Stimulated activated CD8-positive, alpha-beta memory T cell treated with anti-CD3 and anti-CD28 coated beads, Interleukin-4, amount 100 ng/mL, for 24 hours (primary cell): ENCODE results near the gene SPRED2.
"Not testable (repeated sequence)": the region's sequence is repeated elsewhere in the genome, so short reads cannot be mapped to it uniquely, and the experiment has no call there.

Experiments
- DNase-seq: peaks from one replicate; pipeline ENCODE4 v3.0.0-alpha.2; 2020; ENCODE audit warnings: low read depth

SPRED2 gene

DNA sequence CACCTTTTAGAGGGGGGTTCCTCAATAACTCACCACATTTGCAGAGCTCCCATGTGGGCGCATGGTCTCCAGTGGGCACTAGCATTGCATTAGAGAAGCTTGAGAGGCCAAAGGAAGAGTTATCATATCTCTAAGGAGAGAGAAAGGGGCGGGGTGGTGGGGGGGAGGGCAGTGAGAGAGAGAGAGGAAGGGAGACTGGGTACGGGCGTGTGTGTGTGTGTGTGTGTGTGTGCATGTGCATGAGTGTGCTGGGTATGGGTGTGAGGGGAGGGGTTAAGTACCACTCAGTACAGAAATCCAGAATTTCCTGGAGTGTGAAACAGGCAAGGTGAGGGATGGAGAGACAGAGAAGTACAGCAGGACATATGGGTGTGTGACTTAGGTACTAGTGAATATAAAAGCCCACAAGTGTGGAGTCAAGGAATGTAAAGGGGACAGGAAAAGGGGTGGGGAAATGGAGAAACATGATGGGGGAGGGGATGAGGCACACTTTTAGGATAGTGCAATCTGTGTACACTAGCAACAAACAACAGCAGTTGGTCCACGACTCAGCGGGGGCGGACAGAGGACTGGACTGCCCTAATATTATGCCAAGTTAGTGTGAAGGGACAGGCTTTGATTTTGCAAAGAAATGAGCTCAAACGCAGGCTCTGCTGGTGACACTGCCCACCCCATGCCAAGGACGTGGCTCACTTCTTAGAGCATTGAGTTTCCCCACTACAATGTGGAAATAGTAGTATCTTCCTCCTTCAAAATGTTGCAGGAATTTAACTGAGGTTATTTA, 91.3 kb downstream of the SPRED2 start:
- DNase-seq: no peak

DNA sequence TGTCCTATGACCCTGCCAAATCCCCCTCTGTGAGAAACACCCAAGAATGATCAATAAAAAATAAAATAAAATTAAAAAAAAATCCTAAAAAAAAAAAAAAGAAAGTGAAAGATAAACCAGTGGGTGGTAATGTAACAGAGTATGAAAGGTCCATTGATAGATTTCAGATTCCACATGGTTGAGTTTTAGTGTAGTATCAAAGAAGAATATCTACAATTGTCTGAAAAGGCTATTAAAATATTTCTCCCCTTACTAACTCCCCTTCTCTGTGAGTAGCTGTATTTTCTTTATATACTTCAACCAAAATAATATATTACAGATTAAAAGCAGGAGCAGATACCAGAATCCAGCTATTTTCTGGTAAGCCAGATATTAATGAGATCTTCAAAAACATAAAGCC, 92.8 kb downstream of the SPRED2 start:
- no peak for DNase-seq

DNA sequence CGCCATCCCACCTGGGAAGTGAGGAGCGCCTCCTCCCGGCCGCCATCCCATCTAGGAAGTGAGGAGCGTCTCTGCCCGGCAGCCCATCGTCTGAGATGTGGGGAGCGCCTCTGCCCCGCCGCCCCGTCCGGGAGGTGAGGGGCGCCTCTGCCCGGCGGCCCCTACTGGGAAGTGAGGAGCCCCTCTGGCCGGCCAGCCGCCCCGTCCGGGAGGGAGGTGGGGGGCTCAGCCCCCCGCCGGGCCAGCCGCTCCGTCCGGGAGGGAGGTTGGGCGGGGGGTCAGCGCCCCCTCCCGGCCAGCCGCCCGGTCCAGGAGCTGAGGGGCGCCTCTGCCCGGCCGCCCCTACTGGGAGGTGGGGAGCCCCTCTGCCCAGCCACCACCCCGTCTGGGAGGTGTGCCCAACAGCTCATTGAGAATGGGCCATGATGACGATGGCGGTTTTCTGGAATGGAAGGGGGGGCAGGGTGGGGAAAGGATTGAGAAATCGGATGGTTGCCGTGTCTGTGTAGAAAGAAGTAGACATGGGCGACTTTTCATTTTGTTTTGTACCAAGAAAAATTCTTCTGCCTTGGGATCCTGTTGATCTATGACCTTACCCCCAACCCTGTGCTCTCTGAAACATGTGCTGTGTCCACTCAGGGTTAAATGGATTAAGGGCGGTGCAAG, 93.4 kb downstream of the SPRED2 start:
- not testable (repeated sequence) for DNase-seq

DNA sequence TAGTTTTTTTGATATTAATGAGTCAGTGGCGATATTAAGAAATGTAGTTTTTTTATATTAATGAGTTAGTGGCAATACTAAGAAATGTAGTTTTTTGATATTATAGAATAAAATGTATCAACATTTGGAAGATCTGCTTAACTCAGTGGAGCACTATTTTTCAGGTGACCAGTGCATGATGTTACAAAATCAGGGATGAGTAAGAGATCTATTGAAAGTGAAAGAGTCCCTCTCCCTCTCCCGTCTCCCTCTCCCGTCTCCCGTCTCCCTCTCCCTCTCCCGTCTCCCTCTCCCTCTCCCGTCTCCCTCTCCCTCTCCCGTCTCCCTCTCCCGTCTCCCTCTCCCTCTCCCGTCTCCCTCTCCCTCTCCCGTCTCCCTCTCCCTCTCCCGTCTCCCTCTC, 94.5 kb downstream of the SPRED2 start:
- not testable (repeated sequence) for DNase-seq

DNA sequence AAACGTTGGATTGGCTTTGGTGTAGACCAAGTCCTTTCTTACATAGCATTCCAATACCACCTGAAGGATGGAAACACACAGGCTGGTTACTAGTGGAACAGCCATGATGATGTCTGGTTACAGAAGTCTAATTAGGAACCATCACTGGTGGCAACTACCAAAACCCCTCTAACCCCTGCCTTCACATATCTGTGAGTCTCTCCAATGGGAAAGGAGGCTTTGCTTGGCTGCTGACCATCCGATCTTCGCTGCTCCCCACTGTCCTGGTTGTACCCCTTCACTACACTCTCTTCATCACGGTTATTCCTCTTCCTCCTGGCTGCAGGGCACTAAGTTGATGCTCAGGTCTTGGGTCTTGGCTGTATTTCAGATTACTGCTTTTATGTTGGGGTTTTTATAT, 97.7 kb downstream of the SPRED2 start:
- no peak for DNase-seq

DNA sequence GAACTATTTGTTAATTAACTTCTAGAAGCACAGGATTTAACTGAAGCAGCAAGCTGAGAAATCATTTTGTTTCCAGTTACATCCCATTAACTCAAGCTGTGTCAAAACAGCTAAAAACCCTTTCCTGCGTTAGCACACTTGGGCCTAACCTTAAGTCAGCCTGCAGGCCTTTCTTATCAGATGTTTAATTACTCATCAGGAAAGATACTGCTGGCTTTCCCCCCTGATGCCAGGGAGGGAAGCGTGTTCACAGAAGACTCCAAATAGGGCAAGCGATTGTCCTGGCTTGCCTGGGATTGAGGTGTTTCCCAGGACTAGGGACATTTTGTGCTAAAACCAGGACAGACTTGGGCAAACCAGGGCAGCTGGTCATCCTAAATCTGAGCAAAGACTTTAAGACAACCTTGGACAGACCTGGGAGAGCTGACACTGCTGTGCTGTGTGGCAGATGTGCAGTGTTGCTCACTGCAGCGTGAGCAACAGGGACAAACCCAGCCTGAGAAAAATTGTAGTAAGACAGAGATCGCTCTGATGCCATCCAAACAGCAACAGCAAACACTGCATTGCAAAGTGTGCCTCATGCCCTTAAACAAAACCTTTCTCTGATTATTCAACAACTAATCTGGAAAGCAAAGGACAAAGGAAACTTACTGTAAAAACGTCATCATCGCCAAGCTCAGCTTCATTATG, 100.9 kb downstream of the SPRED2 start:
- DNase-seq: no peak

DNA sequence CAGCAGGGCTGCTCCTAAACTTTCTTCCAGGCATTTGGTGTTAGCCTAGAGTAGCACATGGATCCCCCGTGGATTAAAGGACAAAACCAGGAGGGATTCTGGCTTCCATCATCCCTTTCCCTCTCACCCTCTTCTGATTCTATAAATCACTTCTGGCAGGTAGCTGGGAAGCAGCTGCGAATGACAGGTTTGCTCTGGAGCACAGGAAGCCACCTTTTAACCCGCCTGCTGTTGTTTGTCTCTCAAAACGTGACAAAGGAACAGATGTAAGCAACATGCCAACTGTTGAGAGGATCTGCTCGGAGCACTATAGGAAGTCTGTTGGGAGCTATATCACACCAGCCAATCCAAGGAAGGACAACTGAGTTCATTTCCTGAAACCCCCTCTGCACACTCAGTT, 102.9 kb downstream of the SPRED2 start:
- DNase-seq: no peak

DNA sequence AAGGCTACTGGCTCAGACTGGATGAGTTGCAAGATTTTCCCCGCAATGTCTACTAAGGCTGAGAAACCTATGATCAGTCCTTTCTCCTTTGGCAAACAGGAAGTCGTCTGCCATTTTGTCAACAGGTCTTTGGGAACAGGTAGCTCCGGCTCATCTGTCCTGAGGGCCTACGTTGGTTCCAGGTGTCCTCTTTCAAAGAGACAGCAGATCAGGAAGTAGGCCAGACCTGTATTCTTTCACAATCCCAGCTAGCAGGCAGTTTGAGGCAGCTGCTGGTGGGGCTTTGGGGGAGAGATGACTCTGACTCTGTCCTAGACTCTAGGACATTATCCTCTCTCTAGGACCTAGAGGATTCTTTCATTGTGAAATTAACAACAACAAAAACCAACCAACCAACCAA, 106.1 kb downstream of the SPRED2 start:
- DNase-seq: no peak

DNA sequence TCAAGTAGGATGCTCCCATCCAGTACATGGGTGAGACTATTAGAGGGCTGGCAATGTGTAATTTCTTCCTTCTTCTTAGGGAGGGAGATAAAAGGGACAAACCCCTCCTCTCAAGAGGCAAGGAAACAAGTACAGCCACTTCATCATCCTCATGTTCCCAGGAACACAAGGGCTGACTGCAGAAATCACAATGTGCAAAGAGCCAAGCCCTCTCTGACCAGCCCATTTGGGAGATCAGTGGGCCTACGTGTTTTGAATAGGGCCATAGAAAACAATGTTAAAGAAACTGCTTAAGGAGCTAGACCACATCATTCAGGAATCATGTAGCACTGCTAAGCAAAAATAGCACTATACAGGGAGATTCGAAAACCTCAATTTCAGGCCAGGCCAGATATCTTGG, 107.3 kb downstream of the SPRED2 start:
- no peak for DNase-seq

DNA sequence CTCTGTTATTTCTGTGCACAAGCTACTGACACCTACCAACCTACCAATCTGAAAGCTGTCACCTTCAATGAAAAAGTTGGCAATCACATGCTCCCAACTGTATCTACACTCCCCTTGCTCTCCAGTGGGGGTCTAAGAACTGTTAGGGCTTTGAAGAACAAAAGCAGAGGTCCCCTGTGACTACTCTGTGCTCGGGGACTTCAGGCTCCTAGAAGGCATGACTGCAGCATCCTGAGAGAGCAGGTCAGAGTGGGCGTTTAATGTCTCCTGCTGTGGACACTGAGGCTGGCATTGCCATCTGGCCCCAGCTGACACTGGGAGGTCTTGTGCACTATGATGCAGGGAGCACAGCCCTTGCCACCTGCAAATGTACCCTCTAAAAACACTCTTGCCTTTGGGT, 111.5 kb downstream of the SPRED2 start:
- DNase-seq: no peak

DNA sequence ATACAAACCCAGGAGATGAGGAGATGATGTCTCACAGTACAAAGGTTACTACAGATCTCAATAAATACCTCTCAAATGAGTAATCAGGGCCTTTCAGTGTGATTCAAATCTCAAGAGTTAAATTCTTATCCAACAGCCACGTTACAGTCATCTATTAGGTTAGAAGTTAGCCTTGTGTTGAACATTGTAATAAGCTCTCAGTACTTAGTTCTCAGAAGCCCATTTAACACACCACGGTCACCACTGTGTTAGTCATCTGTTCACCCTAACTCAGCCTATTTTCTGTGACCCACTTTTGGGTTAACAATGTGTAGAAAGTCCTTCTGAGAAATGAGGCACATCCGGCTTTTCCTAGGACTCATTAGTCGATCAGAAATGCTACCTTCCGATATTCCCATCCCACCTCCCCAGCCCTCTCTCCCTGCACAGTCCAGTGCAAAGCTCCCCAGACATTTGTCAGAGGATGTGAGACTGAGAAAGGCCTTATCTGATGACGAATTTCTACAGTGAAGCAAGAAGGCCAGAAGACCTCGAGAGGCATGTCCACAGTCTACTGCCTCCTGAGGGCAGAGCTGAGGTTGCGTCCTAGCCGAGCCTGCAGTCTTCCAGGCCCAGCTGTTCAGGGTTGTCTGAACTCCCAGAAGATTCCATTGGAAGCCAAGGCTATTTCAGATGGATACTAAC, 112.2 kb downstream of the SPRED2 start:
- no peak for DNase-seq

DNA sequence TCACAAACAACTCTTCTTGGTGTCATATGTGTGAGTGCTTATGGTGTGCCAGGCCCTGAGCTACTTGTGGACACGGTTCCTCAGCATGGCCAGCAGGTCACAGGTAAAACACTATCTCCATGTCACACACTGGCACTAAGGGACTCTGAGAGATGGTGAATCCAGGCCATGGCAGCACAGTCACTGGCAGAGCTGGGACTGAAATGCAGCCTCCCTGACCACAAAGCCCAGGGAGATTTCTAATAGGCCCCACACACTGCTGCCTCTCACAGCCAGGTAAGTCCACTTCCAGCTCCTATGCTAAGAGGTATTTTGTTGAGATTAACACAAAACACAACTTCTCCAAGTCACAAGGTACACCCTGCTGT, 112.7 kb downstream of the SPRED2 start:
- no peak for DNase-seq

DNA sequence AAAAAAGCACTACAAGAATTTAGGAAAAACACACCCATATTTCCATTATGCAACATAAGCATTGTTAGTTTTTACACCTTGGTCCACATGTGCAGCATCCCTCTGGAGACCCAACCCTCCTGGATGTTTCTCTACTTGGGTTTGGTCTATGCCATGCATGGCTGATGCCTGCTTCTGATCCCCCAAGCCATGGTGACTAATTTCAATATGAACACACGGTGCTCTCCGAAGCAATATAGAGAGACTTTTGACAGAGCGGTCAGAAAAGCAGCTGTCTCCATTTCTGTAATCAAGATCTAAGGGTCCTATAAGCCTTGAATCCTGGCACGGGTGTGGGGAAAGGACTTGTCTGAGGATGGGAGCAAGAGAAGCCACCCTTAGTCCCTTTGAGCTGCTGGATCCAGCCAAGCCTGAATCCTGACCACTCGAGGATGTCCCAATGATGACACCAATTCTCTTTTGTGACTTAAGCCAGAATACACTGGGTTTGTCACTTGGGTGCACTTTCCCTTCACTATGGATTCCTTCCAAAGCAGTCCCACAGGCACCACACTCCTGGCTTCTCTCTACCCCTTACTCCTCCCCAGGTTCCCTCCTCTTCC, 113.2 kb downstream of the SPRED2 start:
- no peak for DNase-seq

DNA sequence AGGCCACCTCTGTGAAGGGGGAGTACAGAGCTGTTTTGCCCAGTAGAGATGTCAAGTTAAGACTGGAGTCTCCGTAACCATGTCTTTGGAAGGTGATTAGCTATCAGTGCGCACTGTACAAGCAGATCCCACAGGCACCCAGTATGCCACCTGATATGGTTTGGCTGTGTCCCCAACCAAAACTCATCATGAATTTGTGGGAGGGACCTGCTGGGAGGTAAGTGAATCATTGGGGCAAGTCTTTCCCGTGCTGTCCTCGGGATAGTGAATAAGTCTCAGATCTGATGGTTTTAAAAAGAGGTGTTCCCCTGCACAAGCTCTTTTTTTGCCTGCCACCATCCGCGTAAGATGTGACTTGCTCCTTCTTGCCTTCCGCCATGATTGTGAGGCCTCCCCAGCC, 114.6 kb downstream of the SPRED2 start:
- no peak for DNase-seq

DNA sequence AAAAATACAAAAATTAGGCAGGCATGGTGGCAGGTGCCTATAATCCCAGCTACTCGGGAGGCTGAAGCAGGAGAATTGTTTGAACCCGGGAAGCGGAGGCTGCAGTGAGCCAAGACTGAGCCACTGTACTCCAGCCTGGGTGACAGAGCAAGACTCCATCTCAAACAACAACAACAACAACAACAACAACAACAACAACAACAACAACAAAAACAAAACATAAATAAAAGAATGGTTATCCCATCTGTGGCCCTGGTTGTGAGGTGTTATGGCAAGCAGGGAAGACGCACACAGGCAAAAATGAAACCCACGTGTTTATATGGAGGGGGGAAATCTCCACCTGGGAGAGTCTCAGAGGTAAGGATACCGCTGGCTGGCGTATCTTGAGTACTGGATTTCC, 115.0 kb downstream of the SPRED2 start:
- DNase-seq: not testable (repeated sequence)

DNA sequence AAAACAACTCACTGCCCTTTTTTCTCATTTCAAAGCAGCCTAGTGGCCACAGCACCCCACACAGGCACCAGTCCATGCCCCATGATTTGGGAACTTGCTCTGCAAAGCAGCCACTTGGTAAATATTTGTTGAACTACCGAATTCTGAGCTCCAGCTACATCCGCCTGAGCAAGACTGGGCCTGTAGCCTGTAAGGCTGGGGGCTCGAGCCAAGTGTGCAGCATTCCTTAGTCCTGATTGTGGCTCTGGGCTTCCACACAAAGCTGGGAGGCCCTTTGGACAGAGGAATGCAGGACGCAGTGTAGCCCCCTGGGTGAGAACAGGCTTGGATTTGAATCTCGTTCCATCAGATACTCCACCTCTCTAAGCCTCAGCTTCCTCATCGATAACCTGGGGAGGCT, 116.3 kb downstream of the SPRED2 start:
- no peak for DNase-seq

DNA sequence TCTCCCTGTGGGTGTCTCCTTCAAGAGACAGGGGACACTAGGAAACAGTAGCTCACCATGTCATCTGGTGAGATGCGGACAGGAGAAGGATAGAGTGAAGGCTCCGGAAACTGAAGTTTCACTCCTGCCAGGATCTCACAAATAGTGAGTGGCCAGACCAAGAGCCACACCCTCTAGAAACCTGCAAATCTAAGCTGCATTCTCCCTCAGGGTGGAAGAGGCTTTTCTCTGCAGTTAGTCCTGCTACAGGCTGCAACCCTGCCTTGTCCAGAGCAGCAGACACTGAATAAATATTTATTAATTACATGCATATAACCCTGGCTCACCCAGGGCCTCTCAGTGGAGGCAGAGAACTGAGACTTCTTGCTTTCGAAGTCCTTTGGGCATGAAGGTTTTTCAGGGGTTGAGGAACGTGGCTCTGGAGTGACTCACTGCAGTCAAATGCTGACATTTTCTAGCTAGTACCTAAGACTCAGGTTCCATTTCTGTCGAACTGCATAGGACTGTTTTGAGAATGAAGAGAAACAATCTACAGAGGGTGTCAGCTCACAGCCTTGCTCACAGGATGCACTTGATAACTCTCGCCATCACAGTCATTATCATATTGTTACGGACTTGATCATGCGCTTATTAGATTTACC, 117.5 kb downstream of the SPRED2 start:
- no peak for DNase-seq

DNA sequence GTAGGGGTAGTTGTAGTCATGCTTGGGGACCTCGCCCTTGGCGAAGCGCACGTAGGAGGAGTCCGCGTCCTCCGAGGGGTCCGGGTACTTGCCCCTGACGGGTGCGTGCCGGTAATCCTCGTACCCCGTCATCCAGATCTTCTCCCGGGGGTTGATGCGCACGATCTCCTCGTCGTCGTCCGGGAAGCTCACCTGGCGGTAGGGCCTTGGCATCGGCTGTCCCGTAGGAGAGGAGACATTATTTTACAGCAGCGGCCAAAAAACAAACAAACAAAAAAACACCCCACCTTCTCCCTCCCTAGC, 118.5 kb downstream of the SPRED2 start:
- no peak for DNase-seq

DNA sequence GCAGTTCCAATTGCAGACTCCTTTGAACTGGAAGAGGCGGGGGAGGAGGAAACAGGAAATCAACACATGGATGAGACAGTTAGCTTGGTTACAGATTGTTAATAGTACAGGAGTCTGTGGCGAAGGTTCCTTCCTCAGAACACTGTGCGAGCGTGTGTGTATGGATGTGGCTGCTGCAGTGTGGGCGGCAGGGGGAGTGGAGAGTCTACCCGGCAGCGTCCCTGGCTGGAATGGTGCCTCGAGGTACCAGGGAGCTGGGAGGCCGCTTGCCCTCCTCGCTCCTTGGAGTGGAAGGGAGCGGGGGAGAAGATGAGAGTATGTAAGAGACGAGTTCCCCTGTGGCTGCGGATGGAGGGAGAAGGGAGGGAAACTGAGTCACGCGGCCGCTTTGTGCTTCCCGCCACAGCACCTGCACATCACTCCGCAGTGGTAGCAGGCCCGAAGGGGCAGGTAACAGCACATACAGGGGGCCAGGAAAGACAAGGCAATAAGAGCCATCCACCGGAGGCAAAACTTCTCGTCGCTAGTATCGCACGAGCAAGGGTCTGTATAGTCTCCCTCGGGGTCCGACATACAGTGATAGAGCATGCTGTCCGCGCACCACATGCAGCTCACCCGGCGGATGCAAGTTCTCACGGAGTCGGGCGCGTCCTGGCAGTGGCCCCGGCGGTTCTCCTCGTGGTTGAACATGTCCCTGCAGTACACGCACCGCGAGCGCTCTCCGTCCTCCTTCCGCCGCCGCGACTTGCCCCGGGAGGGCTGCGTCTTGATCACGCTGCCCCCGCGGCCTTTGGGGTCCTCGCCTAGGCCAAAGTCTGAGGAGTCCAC, 119.1 kb downstream of the SPRED2 start:
- DNase-seq: no peak

DNA sequence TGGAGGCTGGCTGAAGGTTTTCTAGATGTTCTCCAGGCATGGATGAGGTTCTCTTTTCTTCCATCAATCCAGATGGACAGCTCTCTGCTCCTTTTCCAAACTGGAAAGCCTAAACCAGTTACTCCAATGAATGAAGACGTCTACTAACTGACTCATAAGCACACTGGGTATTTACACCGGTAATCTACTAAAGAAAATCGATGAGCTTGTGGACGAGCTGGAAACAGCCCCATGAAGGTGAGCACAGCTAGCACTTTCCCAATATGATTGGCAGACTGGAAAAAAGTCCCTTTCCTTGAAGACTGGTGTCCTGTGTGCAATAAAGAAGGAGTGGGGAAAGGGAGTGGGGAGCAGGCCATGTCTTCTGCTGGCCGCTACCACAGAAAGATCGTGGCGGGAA, 120.8 kb downstream of the SPRED2 start:
- DNase-seq: no peak

DNA sequence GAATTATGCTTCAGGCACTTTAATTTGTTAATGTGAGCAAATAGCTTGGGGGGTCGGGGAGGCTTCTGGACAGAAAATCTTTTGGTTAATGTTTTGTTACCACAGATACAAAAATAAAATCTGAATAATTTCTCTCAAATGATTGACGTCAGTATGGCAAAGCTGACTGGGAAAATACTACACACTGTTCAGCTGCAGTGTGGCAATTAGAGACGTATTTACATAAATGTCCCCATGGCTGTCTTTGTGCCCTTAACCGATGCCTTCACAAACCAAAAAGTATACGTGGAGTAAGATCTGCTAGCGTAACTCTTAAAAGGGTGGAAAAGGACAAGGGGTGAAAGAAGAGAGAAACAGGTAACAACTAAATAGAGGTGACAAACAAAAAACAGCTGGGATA, 121.3 kb downstream of the SPRED2 start:
- DNase-seq: no peak
